ENCODE measurements around the gene CBX2.

CBX2 gene

DNA sequence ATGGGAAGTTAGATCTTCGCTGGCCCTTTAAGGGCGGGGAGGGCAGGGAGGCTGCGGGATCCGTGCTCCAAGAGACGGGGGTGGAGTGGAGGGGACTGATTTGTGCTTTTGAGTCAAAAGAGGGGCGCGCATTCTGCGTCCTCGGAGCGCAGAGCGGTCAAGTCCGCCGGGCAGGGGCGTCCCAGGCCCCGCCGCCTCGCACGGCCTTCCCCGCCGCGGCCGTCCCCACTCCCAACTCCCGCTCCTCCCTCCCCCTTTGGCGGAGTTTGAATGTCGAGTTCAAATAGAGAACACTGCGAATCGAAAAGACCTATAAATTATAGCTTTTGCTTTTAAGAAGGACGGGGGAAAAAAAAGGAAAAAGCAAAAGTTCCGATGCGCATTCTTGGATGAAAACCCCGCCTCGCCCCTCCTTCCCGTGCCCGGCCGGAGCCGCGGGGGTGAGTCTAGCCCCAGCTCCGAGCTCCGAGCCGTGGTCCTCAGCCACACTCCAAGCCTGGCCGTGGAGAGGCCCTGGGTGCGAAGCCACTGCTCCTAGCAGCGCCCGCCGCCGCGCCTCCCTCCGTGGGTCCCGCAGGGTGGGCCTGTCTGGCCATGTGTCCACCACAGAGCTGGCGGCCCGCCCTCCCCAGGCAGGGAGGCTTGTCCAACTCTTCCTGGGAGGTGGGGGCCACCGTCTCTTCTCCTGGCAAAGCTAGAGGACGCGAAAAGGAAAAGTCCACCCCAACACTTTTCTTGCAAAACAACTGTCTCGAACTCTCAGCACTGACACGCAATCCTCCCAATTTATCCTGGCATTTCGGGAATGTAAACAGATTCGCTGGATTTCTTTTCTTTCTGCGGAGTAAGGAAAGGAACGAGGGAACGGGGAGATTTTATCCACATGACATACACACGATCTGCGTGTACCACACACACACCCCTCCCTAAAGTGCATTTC, 15.3 kb downstream of the CBX2 start:
- no peaks in the 10 kb centered on the region for H3K27me3 ChIP-seq (ENCODE audit: insufficient read depth, low read length)
- TF ChIP-seq EZH2 (IDR thresholded peaks at IDR 0.05; ENCODE audit: borderline replicate concordance, low read length), result no peak
- TF ChIP-seq, protein P1, sequence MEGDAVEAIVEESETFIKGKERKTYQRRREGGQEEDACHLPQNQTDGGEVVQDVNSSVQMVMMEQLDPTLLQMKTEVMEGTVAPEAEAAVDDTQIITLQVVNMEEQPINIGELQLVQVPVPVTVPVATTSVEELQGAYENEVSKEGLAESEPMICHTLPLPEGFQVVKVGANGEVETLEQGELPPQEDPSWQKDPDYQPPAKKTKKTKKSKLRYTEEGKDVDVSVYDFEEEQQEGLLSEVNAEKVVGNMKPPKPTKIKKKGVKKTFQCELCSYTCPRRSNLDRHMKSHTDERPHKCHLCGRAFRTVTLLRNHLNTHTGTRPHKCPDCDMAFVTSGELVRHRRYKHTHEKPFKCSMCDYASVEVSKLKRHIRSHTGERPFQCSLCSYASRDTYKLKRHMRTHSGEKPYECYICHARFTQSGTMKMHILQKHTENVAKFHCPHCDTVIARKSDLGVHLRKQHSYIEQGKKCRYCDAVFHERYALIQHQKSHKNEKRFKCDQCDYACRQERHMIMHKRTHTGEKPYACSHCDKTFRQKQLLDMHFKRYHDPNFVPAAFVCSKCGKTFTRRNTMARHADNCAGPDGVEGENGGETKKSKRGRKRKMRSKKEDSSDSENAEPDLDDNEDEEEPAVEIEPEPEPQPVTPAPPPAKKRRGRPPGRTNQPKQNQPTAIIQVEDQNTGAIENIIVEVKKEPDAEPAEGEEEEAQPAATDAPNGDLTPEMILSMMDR (IDR thresholded peaks at IDR 0.05; ENCODE audit: low read length), result no peak
- no peaks in the 10 kb centered on the region for H3F3A ChIP-seq (ENCODE audit: insufficient read depth, low read length)
- no peak overlapping the region for H2AFZ ChIP-seq (ENCODE audit: low read length)
- peaks cover 20% of the 10 kb centered on the region for H3K36me3 ChIP-seq (ENCODE audit: insufficient read depth, low read length)
- H3K4me3 ChIP-seq (ENCODE audit: low read depth, low read length, poor library complexity, severe bottlenecking), result no peak overlapping the region
- peaks cover 18% of the 10 kb centered on the region for H3K4me1 ChIP-seq (ENCODE audit: insufficient read depth, low read length, severe bottlenecking)
- H3K9me3 ChIP-seq (ENCODE audit: low read length), result no peaks in the 10 kb centered on the region
- no peak overlapping the region for H3K27ac ChIP-seq (ENCODE audit: low read depth, low read length, poor library complexity, severe bottlenecking)
- H4K20me1 ChIP-seq (ENCODE audit: insufficient read depth, low read length), result no peaks in the 10 kb centered on the region
- H3K9ac ChIP-seq (ENCODE audit: low read length), result no peak overlapping the region
- no peak overlapping the region for H3K4me2 ChIP-seq (ENCODE audit: low read length)
- H3K9me2 ChIP-seq (ENCODE audit: low read depth, low read length), result no peaks in the 10 kb centered on the region
- no peaks in the 10 kb centered on the region for H3K79me2 ChIP-seq (ENCODE audit: insufficient read depth, low read length)

DNA sequence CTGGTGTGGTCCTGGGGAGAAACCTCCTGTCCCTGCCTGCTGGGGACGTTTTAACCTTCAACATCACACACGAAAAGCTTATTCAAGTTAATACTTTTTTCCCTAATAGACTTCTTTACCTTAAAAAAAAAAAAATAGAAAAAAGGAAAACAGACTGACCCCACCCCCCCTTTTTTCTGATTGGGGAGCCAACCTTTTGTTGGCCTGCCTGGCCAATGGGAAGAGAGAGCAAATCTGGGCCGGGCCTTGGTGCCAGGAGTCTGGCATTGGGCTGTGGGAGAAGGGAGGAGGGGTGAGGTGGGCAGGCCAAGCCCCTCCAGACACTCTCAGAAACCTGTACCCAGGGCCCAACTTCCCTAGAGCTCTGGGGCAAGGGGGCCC, 16.0 kb downstream of the CBX2 start:
- H3K27me3 ChIP-seq (ENCODE audit: insufficient read depth, low read length), result no peaks in the 10 kb centered on the region

DNA sequence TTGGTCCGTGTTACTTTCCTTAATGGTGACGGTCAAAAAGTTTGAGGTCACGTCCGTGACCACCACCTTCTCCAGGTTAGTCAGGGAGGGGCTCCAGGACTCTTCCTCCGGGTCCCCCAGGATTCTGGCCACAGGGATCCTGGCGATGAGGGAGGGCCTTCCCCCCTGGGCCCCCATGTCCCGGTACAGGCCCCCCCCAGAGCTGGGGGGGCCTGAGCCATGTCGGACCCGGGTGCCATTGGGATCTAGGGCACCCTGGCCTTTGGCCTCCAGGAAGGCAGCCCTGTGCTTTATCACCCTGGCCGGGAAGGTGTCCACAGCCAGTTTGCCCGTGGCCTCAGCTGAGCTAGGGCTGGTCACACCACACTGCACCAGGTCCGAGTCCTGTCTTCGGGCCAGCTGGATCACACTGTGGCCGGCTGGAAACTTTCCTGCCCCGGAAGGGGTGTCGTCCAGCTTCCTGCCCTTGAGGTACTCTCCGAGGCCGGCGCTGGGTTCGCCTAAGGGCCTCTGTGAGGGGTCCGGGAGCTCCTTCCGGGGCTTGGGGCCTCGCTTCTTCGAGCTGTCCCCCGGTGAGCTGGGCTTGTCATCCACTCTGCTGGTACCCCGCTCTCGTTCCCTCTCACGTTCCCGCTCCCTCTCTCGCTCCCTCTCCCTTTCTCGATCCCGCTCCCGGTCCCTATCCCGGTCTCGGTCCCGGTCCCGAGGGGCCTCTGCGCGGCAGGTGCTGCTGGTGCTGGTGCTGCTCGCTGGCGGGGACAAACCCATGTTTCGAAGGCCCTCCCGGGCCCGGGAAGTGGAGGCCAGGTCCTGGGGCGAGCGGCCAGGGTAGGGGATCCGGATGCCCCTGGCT, 16.9 kb downstream of the CBX2 start:
- H3K9me3 ChIP-seq (ENCODE audit: low read length), result no peaks in the 10 kb centered on the region
- no peaks in the 10 kb centered on the region for H3K9me2 ChIP-seq (ENCODE audit: low read depth, low read length)
- no peak overlapping the region for H3K4me2 ChIP-seq (ENCODE audit: low read length)
- no peaks in the 10 kb centered on the region for H3F3A ChIP-seq (ENCODE audit: insufficient read depth, low read length)
- H3K4me1 ChIP-seq (ENCODE audit: insufficient read depth, low read length, severe bottlenecking), result peaks cover 26% of the 10 kb centered on the region
- peaks cover 3% of the 10 kb centered on the region for H3K27me3 ChIP-seq (ENCODE audit: insufficient read depth, low read length)
- no peak overlapping the region for H3K9ac ChIP-seq (ENCODE audit: low read length)
- H3K27ac ChIP-seq (ENCODE audit: low read depth, low read length, poor library complexity, severe bottlenecking), result no peak overlapping the region
- TF ChIP-seq EZH2 (IDR thresholded peaks at IDR 0.05; ENCODE audit: borderline replicate concordance, low read length), result no peak
- TF ChIP-seq, protein P1 (IDR thresholded peaks at IDR 0.05; ENCODE audit: low read length), result no peak
- no peaks in the 10 kb centered on the region for H4K20me1 ChIP-seq (ENCODE audit: insufficient read depth, low read length)
- H3K36me3 ChIP-seq (ENCODE audit: insufficient read depth, low read length), result peaks cover 20% of the 10 kb centered on the region
- no peak overlapping the region for H2AFZ ChIP-seq (ENCODE audit: low read length)
- H3K4me3 ChIP-seq (ENCODE audit: low read depth, low read length, poor library complexity, severe bottlenecking), result no peak overlapping the region
- H3K79me2 ChIP-seq (ENCODE audit: insufficient read depth, low read length), result no peaks in the 10 kb centered on the region

More for the DNA sequence above, 16.0 kb downstream of the CBX2 start:
- no peaks in the 10 kb centered on the region for H3F3A ChIP-seq (ENCODE audit: insufficient read depth, low read length)
- no peaks in the 10 kb centered on the region for H3K9me2 ChIP-seq (ENCODE audit: low read depth, low read length)
- H3K4me3 ChIP-seq (ENCODE audit: low read depth, low read length, poor library complexity, severe bottlenecking), result no peak overlapping the region
- H3K9me3 ChIP-seq (ENCODE audit: low read length), result no peaks in the 10 kb centered on the region
- no peak overlapping the region for H3K9ac ChIP-seq (ENCODE audit: low read length)
- H3K4me2 ChIP-seq (ENCODE audit: low read length), result no peak overlapping the region
- H3K27ac ChIP-seq (ENCODE audit: low read depth, low read length, poor library complexity, severe bottlenecking), result no peak overlapping the region
- TF ChIP-seq, protein P1 (IDR thresholded peaks at IDR 0.05; ENCODE audit: low read length), result no peak
- TF ChIP-seq EZH2 (IDR thresholded peaks at IDR 0.05; ENCODE audit: borderline replicate concordance, low read length), result no peak
- H3K36me3 ChIP-seq (ENCODE audit: insufficient read depth, low read length), result peaks cover 20% of the 10 kb centered on the region
- H3K4me1 ChIP-seq (ENCODE audit: insufficient read depth, low read length, severe bottlenecking), result peaks cover 20% of the 10 kb centered on the region
- H4K20me1 ChIP-seq (ENCODE audit: insufficient read depth, low read length), result no peaks in the 10 kb centered on the region
- H3K79me2 ChIP-seq (ENCODE audit: insufficient read depth, low read length), result no peaks in the 10 kb centered on the region
- no peak overlapping the region for H2AFZ ChIP-seq (ENCODE audit: low read length)
